Activated naive CD4-positive, alpha-beta T cell treated with anti-CD3 and anti-CD28 coated beads, Interleukin-2, amount 50 U/mL, for 72 hours (primary cell): ENCODE measurements around the gene MYMK. TPM values are rescaled to one million over a fixed set of nuclear protein-coding genes. Genes with fewer than 3 reads are reported as not detected.

ENCODE experiments used
- ATAC-seq, 2 donors: fragments of 150-1000 bp; cut with Tn5 transposase; 2 replicates each; pipeline ENCODE4 v1.10.0; 2021; ENCODE audit warnings: mild to moderate bottlenecking in 2 of 2, moderate library complexity in 2 of 2
- DNase-seq, 2 donors: peaks; one replicate each; pipeline ENCODE4 v3.0.0; 2021 to 2022; ENCODE audit warnings: low spot score in 2 of 2
- H3K27ac Mint-ChIP-seq, 2 donors: one replicate each; pipeline ENCODE4 v1.8.0; 2022; ENCODE audit warnings: mild to moderate bottlenecking in 2 of 2, mixed read lengths in 2 of 2
- H3K36me3 Mint-ChIP-seq, 2 donors: one replicate each; pipeline ENCODE4 v1.8.0; 2022; ENCODE audit warnings: mixed read lengths in 2 of 2
- H3K9me3 Mint-ChIP-seq, 2 donors: one replicate each; pipeline ENCODE4 v1.8.0; 2022; ENCODE audit warnings: mixed read lengths in 2 of 2
- total RNA-seq, 2 donors: library from RNA; stranded (reverse); gene quantifications; one replicate each; pipeline ENCODE4 v1.2.3, GENCODE V29; 2022

Gene MYMK
- total RNA-seq, 2 donors from 2014 or later = not detected

- Mint-ChIP-seq H3K9me3 (no peaks in the 10 kb centered on the region), H3K27ac (no peak overlapping the region), H3K36me3 (no peaks in the 10 kb centered on the region)
- ATAC-seq = no peak
- DNase-seq = no peak
Observed at GRCh38 chr9:133515615-133516255, 9.0 kb downstream of the MYMK start.

GRCh38 chr9:133515240-133515610 is 9.5 kb downstream of the MYMK start:
- Mint-ChIP-seq H3K9me3 (no peaks in the 10 kb centered on the region), H3K36me3 (no peaks in the 10 kb centered on the region), H3K27ac (no peak overlapping the region)
- DNase-seq (no peak), ATAC-seq (no peak)

GRCh38 chr9:133514460-133515239 is 10.1 kb downstream of the MYMK start:
- Mint-ChIP-seq H3K36me3 (no peaks in the 10 kb centered on the region), H3K27ac (no peak overlapping the region), H3K9me3 (no peaks in the 10 kb centered on the region)
- DNase-seq = no peak
- ATAC-seq = no peak

- Mint-ChIP-seq H3K9me3 (no peaks in the 10 kb centered on the region), H3K27ac (no peak overlapping the region), H3K36me3 (no peaks in the 10 kb centered on the region)
- DNase-seq = no peak
- no peak for ATAC-seq
Observed at GRCh38 chr9:133513214-133514100, 11.3 kb downstream of the MYMK start.

GRCh38 chr9:133512253-133513213 is 12.2 kb downstream of the MYMK start:
- ATAC-seq (no peak), DNase-seq (no peak)
- no peaks in the 10 kb centered on the region for H3K9me3 Mint-ChIP-seq
- H3K27ac Mint-ChIP-seq = no peak overlapping the region
- H3K36me3 Mint-ChIP-seq = no peaks in the 10 kb centered on the region

GRCh38 chr9:133511607-133512006 is 13.2 kb downstream of the MYMK start:
- DNase-seq = no peak
- Mint-ChIP-seq H3K36me3 (no peaks in the 10 kb centered on the region), H3K27ac (no peak overlapping the region), H3K9me3 (no peaks in the 10 kb centered on the region)
- ATAC-seq = no peak

GRCh38 chr9:133510926-133511505 is 13.7 kb downstream of the MYMK start:
- ATAC-seq (no peak), DNase-seq (no peak)
- H3K36me3 Mint-ChIP-seq = no peaks in the 10 kb centered on the region
- H3K9me3 Mint-ChIP-seq = no peaks in the 10 kb centered on the region
- no peak overlapping the region for H3K27ac Mint-ChIP-seq

GRCh38 chr9:133509179-133510083 is 15.3 kb downstream of the MYMK start:
- Mint-ChIP-seq H3K27ac (peak overlapping the region; percentile 18 to 74), H3K9me3 (no peaks in the 10 kb centered on the region), H3K36me3 (no peaks in the 10 kb centered on the region)
- ATAC-seq (peak; percentile 46 to 52), DNase-seq (no peak)

- Mint-ChIP-seq H3K27ac (no peak overlapping the region), H3K36me3 (no peaks in the 10 kb centered on the region), H3K9me3 (no peaks in the 10 kb centered on the region)
- ATAC-seq (no peak), DNase-seq (no peak)
Observed at GRCh38 chr9:133508046-133508445, 16.7 kb downstream of the MYMK start.

GRCh38 chr9:133507246-133507965 is 17.4 kb downstream of the MYMK start:
- H3K27ac Mint-ChIP-seq = no peak overlapping the region
- no peak for DNase-seq
- ATAC-seq = no peak
- peaks cover 1 to 2% of the 10 kb centered on the region in 2 donors for H3K36me3 Mint-ChIP-seq
- peaks cover 1 to 3% of the 10 kb centered on the region in 2 donors for H3K9me3 Mint-ChIP-seq

- DNase-seq (no peak), ATAC-seq (no peak)
- peaks cover 9 to 10% of the 10 kb centered on the region in 2 donors for H3K36me3 Mint-ChIP-seq
- H3K9me3 Mint-ChIP-seq = peaks cover 7 to 9% of the 10 kb centered on the region in 2 donors
- no peak overlapping the region for H3K27ac Mint-ChIP-seq
Observed at GRCh38 chr9:133506653-133507038, 18.1 kb downstream of the MYMK start.

- DNase-seq (no peak), ATAC-seq (no peak)
- H3K36me3 Mint-ChIP-seq = peaks cover 15 to 16% of the 10 kb centered on the region in 2 donors
- H3K9me3 Mint-ChIP-seq = peaks cover 7 to 15% of the 10 kb centered on the region in 2 donors
- H3K27ac Mint-ChIP-seq = no peak overlapping the region
Observed at GRCh38 chr9:133505901-133506652, 18.7 kb downstream of the MYMK start.

- peaks cover 7 to 16% of the 10 kb centered on the region in 2 donors for H3K9me3 Mint-ChIP-seq
- H3K27ac Mint-ChIP-seq = peak overlapping the region in 1 of 2 donors; percentile 36
- ATAC-seq (no peak), DNase-seq (no peak)
- peaks cover 16 to 19% of the 10 kb centered on the region in 2 donors for H3K36me3 Mint-ChIP-seq
Observed at GRCh38 chr9:133505186-133505830, 19.5 kb downstream of the MYMK start.
